ENCODE results near the gene ZNF814. TPM values are rescaled to one million over a fixed set of nuclear protein-coding genes. Genes with fewer than 3 reads are reported as not detected.

Gene ZNF814
- total RNA-seq, 1 donor from 2014 or later, result 38.3 TPM

Other genes with a start within 250 kb of the ZNF814 start
- 0.69 TPM for gene ZSCAN4, start 220.1 kb downstream of the ZNF814 start, total RNA-seq (ENCODE audit: unreplicated experiment)
- gene ZNF551, start 207.1 kb downstream of the ZNF814 start, total RNA-seq (ENCODE audit: unreplicated experiment), result 13.4 TPM
- 57.5 TPM for gene ZNF154, start 179.8 kb downstream of the ZNF814 start, total RNA-seq (ENCODE audit: unreplicated experiment)
- gene ZNF671, start 161.4 kb downstream of the ZNF814 start, total RNA-seq (ENCODE audit: unreplicated experiment), result 20.3 TPM
- 41.5 TPM for gene ZNF776, start 142.2 kb downstream of the ZNF814 start, total RNA-seq (ENCODE audit: unreplicated experiment)
- 22.7 TPM for gene ZNF586, start 119.4 kb downstream of the ZNF814 start, total RNA-seq (ENCODE audit: unreplicated experiment)
- gene ZNF552, start 74.1 kb downstream of the ZNF814 start, total RNA-seq (ENCODE audit: unreplicated experiment), result 14.9 TPM
- gene ZNF587B, start 58.7 kb downstream of the ZNF814 start, total RNA-seq (ENCODE audit: unreplicated experiment), result 16.9 TPM
- 65.0 TPM for gene ZNF587, start 39.2 kb downstream of the ZNF814 start, total RNA-seq (ENCODE audit: unreplicated experiment)
- gene ZNF417, start 27.6 kb upstream of the ZNF814 start, total RNA-seq (ENCODE audit: unreplicated experiment), result 23.0 TPM
- gene ZNF418, start 46.4 kb upstream of the ZNF814 start, total RNA-seq (ENCODE audit: unreplicated experiment), result 25.4 TPM
- gene ZNF256, start 58.7 kb upstream of the ZNF814 start, total RNA-seq (ENCODE audit: unreplicated experiment), result 11.0 TPM
- 1.6 TPM for gene C19orf18, start 85.5 kb upstream of the ZNF814 start, total RNA-seq (ENCODE audit: unreplicated experiment)
- gene ZNF606, start 113.8 kb upstream of the ZNF814 start, total RNA-seq (ENCODE audit: unreplicated experiment), result 58.2 TPM
- gene ZSCAN1, start 145.0 kb upstream of the ZNF814 start, total RNA-seq (ENCODE audit: unreplicated experiment), result 7.7 TPM
- 16.6 TPM for gene ZNF135, start 170.2 kb upstream of the ZNF814 start, total RNA-seq (ENCODE audit: unreplicated experiment)
- gene ZSCAN18, start 209.2 kb upstream of the ZNF814 start, total RNA-seq (ENCODE audit: unreplicated experiment), result 66.7 TPM